CD4-positive, alpha-beta T cell treated with Interleukin-12 subunit alpha and Interleukin-12 subunit beta, for 1 hour (primary cell): Measurements from ENCODE around the gene LTBP4.
"Not testable (repeated sequence)": the region's sequence is repeated elsewhere in the genome, so short reads cannot be mapped to it uniquely, and the experiment has no call there.

Source experiments
- DNase-seq: peaks from one replicate; pipeline ENCODE4 v3.0.0-alpha.2; 2020

Gene LTBP4

GRCh38 chr19:40601134-40601974, at the start of gene LTBP4:
TSS of gene LTBP4 (plus strand) at chr19:40601369. CDS start at chr19:40601388, 19 bp downstream.
- peak; percentile 56 for DNase-seq

- no peak for DNase-seq
Measured at GRCh38 chr19:40552848-40553247, 48.3 kb upstream of the LTBP4 start.

- DNase-seq: no peak
Measured at GRCh38 chr19:40553885-40554857, 47.0 kb upstream of the LTBP4 start.

- no peak for DNase-seq
Measured at GRCh38 chr19:40555978-40556689, 45.0 kb upstream of the LTBP4 start.

- DNase-seq: no peak
Measured at GRCh38 chr19:40556953-40557530, 44.1 kb upstream of the LTBP4 start.

- no peak for DNase-seq
Measured at GRCh38 chr19:40559394-40559793, 41.8 kb upstream of the LTBP4 start.

- no peak for DNase-seq
Measured at GRCh38 chr19:40560092-40560507, 41.1 kb upstream of the LTBP4 start.

- no peak for DNase-seq
Measured at GRCh38 chr19:40561947-40562346, 39.2 kb upstream of the LTBP4 start.

- DNase-seq: not testable (repeated sequence)
Measured at GRCh38 chr19:40564535-40564934, 36.6 kb upstream of the LTBP4 start.

- DNase-seq: no peak
Measured at GRCh38 chr19:40565355-40565754, 35.8 kb upstream of the LTBP4 start.

GRCh38 chr19:40565910-40566495, 35.2 kb upstream of the LTBP4 start:
- no peak for DNase-seq

- DNase-seq: no peak
Measured at GRCh38 chr19:40567040-40567749, 34.0 kb upstream of the LTBP4 start.

GRCh38 chr19:40567750-40568494, 33.2 kb upstream of the LTBP4 start:
- DNase-seq: no peak

GRCh38 chr19:40570313-40571004, 30.7 kb upstream of the LTBP4 start:
- DNase-seq: peak; percentile 99

GRCh38 chr19:40571005-40571318, 30.2 kb upstream of the LTBP4 start:
- no peak for DNase-seq

GRCh38 chr19:40571831-40572495, 29.2 kb upstream of the LTBP4 start:
- no peak for DNase-seq

- DNase-seq: no peak
Measured at GRCh38 chr19:40575326-40575725, 25.8 kb upstream of the LTBP4 start.

- DNase-seq: peak; percentile 34
Measured at GRCh38 chr19:40576151-40576584, 25.0 kb upstream of the LTBP4 start.
